ENCODE results near the gene SUMO3. TPM values are rescaled to one million over a fixed set of nuclear protein-coding genes. Genes with fewer than 3 reads are reported as not detected.

The SUMO3 gene
- total RNA-seq, 1 experiment from 2014 or later = 81.7 TPM

DNA sequence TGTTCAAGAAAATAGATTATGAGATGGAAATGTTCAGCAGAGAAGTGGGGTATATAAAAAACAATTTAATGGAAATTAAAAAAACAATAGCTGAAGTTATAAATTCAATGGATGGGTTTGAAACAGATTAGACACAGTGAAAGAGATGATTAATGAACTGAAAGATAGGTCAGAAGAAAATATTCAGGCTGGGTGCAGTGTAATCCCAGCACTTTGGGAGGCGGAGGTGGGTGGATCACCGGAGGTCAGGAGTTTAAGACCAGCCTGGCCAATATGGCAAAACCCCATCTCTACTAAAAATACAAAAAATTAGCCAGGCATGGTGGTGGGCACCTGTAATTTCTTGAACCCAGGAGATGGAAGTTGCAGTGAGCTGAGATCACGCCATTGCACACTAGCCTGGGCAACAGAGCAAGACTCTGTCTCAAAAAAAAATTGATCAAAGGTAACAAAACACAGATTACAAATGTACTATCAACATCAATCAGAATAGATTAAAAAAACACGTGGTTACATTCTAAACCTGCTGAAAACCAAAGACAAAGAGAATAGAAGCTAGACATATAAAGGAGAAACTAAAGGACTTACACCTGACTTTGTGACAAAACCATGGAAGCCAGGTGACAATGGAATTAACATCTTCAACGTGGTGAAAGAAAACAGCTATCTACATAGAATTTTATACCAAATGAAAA lies 4.8 kb upstream of the SUMO3 start:
- Mint-ChIP-seq H3K4me3 (no peak overlapping the region), H3K4me1 (no peaks in the 10 kb centered on the region), H3K9me3 (peaks cover 50% of the 10 kb centered on the region), H3K27me3 (ENCODE audit: low read depth) (peaks cover 57% of the 10 kb centered on the region), H3K36me3 (peaks cover 38% of the 10 kb centered on the region), H3K27ac (no peak overlapping the region)
- POLR2A ChIA-PET = no interaction called here
- ATAC-seq (no peak), DNase-seq (ENCODE audit: low spot score) (no peak)
- CTCF ChIA-PET = no interaction called here
- peak; percentile 93 for TF ChIP-seq ZNF317 (CRISPR knock-in tag; IDR thresholded peaks at IDR 0.05; ENCODE audit: borderline replicate concordance, low read depth)
- TF ChIP-seq FOXK1 (CRISPR knock-in tag; IDR thresholded peaks at IDR 0.05) = no peak

DNA sequence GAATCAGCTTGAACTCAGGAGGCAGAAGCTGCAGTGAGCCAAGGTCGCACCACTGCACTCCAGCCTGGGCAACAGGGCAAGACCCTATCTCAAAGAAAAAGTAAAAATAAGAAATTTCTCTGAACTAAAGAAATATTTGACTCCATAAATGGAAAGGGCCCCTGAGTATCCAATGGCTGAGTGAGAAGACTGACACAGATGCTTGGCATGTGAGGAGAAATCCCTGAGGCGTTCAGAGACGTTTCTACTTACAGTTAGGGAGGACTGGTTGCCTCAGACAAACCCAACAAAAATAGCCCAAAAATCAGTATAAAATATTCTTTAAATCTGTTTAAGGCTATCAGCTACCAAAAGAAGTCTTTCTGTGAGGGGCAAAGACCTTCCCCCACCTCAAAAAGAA lies 3.0 kb upstream of the SUMO3 start:
- CTCF ChIA-PET = no interaction called here
- no peak overlapping the region for H3K27ac Mint-ChIP-seq
- TF ChIP-seq ETV6 (CRISPR knock-in tag; IDR thresholded peaks at IDR 0.05) = no peak
- TF ChIP-seq JUN (CRISPR knock-in tag; IDR thresholded peaks at IDR 0.05) = no peak
- no peak for TF ChIP-seq CBFB (CRISPR knock-in tag; IDR thresholded peaks at IDR 0.05; ENCODE audit: low read depth)
- no peak for TF ChIP-seq OVOL2 (CRISPR knock-in tag; IDR thresholded peaks at IDR 0.05; ENCODE audit: borderline replicate concordance)
- no peak for TF ChIP-seq ZBTB21 (CRISPR knock-in tag; IDR thresholded peaks at IDR 0.05; ENCODE audit: borderline replicate concordance)
- no peak for TF ChIP-seq ZNF671 (CRISPR knock-in tag; IDR thresholded peaks at IDR 0.05)
- TF ChIP-seq ELF4 (CRISPR knock-in tag; IDR thresholded peaks at IDR 0.05; ENCODE audit: low read depth) = no peak
- no peak for TF ChIP-seq FOXK1 (CRISPR knock-in tag; IDR thresholded peaks at IDR 0.05)
- TF ChIP-seq, protein P1, sequence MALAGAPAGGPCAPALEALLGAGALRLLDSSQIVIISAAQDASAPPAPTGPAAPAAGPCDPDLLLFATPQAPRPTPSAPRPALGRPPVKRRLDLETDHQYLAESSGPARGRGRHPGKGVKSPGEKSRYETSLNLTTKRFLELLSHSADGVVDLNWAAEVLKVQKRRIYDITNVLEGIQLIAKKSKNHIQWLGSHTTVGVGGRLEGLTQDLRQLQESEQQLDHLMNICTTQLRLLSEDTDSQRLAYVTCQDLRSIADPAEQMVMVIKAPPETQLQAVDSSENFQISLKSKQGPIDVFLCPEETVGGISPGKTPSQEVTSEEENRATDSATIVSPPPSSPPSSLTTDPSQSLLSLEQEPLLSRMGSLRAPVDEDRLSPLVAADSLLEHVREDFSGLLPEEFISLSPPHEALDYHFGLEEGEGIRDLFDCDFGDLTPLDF (CRISPR knock-in tag; IDR thresholded peaks at IDR 0.05) = no peak
- TF ChIP-seq, protein P2, sequence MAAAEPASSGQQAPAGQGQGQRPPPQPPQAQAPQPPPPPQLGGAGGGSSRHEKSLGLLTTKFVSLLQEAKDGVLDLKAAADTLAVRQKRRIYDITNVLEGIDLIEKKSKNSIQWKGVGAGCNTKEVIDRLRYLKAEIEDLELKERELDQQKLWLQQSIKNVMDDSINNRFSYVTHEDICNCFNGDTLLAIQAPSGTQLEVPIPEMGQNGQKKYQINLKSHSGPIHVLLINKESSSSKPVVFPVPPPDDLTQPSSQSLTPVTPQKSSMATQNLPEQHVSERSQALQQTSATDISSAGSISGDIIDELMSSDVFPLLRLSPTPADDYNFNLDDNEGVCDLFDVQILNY (CRISPR knock-in tag; IDR thresholded peaks at IDR 0.05) = no peak
- no peak for TF ChIP-seq GABPB1 (CRISPR knock-in tag; IDR thresholded peaks at IDR 0.05)
- TF ChIP-seq, protein P3, sequence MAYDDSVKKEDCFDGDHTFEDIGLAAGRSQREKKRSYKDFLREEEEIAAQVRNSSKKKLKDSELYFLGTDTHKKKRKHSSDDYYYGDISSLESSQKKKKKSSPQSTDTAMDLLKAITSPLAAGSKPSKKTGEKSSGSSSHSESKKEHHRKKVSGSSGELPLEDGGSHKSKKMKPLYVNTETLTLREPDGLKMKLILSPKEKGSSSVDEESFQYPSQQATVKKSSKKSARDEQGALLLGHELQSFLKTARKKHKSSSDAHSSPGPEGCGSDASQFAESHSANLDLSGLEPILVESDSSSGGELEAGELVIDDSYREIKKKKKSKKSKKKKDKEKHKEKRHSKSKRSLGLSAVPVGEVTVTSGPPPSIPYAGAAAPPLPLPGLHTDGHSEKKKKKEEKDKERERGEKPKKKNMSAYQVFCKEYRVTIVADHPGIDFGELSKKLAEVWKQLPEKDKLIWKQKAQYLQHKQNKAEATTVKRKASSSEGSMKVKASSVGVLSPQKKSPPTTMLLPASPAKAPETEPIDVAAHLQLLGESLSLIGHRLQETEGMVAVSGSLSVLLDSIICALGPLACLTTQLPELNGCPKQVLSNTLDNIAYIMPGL (CRISPR knock-in tag; IDR thresholded peaks at IDR 0.05) = no peak
- DNase-seq (ENCODE audit: low spot score) (no peak), ATAC-seq (no peak)
- H3K27me3 Mint-ChIP-seq (ENCODE audit: low read depth) = peaks cover 47% of the 10 kb centered on the region
- peaks cover 6% of the 10 kb centered on the region for H3K4me1 Mint-ChIP-seq
- peaks cover 37% of the 10 kb centered on the region for H3K9me3 Mint-ChIP-seq
- POLR2A ChIA-PET = no interaction called here
- H3K36me3 Mint-ChIP-seq = peaks cover 28% of the 10 kb centered on the region
- no peak overlapping the region for H3K4me3 Mint-ChIP-seq

DNA sequence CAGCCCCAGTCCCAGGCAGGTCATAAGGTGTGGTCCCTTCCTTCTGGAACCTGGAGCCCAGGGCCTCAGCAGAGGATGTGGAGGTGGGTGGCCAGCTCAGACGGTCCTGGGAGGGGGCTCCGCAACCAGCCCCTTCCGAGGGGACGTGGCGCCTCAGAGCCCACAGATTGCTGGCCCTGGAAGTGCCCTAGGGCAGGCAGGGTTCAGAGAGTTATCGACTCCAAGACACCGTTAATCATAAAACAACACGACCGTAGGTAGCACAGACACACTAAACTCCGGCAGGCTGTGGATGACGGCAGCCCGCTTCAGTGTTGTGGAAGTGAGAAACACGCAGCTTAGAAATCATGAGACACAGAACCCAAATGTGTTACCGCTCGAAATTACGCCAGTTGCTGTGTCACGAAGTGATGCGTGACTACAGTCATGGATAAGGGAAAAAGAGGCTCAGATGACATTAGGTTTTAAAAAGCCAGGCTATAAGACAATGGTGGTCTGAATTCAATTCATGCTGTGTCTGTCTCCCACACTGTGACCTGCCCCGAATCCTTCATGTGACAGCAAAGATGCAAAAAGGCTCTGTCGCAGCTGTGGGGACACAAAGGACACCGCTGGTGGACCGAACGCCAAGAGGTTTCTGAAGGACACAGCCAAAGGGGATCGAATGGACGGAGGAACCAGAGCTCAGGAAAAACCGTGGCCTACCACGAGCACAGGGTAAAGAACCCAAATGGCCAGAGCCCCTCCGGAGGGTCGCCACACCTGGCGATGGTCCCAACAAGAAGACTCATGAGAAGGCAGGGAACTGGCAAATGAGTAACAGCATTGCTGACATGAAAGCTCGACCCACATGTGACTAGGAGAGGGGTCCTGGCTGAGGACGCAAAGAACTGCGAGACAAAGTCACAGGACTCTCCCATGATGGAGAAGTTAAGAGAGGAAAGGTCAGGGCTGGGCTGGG lies 1.7 kb upstream of the SUMO3 start:
- CTCF ChIA-PET = no interaction called here
- Mint-ChIP-seq H3K9me3 (peaks cover 37% of the 10 kb centered on the region), H3K36me3 (peaks cover 28% of the 10 kb centered on the region), H3K4me1 (peaks cover 10% of the 10 kb centered on the region), H3K27me3 (ENCODE audit: low read depth) (peaks cover 47% of the 10 kb centered on the region), H3K4me3 (peak overlapping the region; percentile 47), H3K27ac (no peak overlapping the region)
- POLR2A ChIA-PET = no interaction called here
- DNase-seq (ENCODE audit: low spot score) (no peak), ATAC-seq (no peak)
- TF ChIP-seq, protein P4, sequence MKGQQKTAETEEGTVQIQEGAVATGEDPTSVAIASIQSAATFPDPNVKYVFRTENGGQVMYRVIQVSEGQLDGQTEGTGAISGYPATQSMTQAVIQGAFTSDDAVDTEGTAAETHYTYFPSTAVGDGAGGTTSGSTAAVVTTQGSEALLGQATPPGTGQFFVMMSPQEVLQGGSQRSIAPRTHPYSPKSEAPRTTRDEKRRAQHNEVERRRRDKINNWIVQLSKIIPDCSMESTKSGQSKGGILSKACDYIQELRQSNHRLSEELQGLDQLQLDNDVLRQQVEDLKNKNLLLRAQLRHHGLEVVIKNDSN (CRISPR knock-in tag; IDR thresholded peaks at IDR 0.05) = no peak
- TF ChIP-seq, protein P5, sequence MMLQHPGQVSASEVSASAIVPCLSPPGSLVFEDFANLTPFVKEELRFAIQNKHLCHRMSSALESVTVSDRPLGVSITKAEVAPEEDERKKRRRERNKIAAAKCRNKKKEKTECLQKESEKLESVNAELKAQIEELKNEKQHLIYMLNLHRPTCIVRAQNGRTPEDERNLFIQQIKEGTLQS (CRISPR knock-in tag; conservative IDR thresholded peaks at IDR 0.05) = no peak
- TF ChIP-seq, protein P6, sequence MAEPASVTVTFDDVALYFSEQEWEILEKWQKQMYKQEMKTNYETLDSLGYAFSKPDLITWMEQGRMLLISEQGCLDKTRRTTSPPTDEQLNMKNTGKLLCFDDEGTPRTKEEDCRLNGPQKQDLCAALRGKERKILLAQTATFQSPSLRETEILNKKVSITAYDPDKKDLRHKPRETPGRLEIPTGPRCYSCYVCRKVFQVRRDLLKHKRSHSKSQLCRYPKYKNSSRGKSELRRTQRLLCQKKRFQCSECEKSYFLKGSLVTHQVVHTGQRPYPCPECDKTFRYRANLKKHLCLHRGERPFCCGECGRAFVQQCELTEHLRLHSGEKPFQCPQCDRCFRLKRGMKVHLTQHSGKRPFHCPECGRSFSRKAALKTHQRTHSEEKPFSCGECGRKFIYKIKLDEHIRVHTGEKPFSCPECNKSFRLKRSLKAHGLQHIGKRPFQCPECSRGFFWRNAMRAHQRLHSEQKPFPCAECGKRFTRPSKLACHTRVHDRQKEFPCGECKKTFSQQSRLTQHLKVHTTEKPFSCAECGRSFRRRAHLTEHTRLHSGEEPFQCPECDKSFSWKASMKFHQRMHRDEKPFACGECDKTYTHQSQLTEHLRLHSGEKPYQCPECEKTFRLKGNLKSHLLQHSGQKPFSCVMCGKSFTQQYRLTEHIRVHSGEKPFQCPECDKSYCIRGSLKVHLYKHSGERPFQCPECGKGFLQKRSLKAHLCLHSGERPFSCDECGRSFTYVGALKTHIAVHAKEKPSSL (CRISPR knock-in tag; conservative IDR thresholded peaks at IDR 0.05) = no peak
- no peak for TF ChIP-seq TEAD4 (CRISPR knock-in tag; IDR thresholded peaks at IDR 0.05)
- no peak for TF ChIP-seq ZNF232 (CRISPR knock-in tag; IDR thresholded peaks at IDR 0.05)
- TF ChIP-seq TP53 (CRISPR knock-in tag; IDR thresholded peaks at IDR 0.05) = no peak
- TF ChIP-seq ZNF396 (CRISPR knock-in tag; IDR thresholded peaks at IDR 0.05; ENCODE audit: borderline replicate concordance) = no peak
- TF ChIP-seq, protein P7, sequence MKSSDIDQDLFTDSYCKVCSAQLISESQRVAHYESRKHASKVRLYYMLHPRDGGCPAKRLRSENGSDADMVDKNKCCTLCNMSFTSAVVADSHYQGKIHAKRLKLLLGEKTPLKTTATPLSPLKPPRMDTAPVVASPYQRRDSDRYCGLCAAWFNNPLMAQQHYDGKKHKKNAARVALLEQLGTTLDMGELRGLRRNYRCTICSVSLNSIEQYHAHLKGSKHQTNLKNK (CRISPR knock-in tag; IDR thresholded peaks at IDR 0.05) = no peak
- TF ChIP-seq, protein P8, sequence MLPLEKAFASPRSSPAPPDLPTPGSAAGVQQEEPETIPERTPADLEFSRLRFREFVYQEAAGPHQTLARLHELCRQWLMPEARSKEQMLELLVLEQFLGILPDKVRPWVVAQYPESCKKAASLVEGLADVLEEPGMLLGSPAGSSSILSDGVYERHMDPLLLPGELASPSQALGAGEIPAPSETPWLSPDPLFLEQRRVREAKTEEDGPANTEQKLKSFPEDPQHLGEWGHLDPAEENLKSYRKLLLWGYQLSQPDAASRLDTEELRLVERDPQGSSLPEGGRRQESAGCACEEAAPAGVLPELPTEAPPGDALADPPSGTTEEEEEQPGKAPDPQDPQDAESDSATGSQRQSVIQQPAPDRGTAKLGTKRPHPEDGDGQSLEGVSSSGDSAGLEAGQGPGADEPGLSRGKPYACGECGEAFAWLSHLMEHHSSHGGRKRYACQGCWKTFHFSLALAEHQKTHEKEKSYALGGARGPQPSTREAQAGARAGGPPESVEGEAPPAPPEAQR (CRISPR knock-in tag; IDR thresholded peaks at IDR 0.05) = no peak
